Activated CD4-positive, alpha-beta T cell treated with anti-CD3 and anti-CD28 coated beads for 1 hour (primary cell): ENCODE results near the gene HOXD12.

Source experiments
- DNase-seq: peaks from one replicate; pipeline ENCODE4 v3.0.0-alpha.2; 2020

Gene HOXD12

GRCh38 chr2:176099728-176100546 is at the start of gene HOXD12:
TSS of gene HOXD12 (plus strand) at chr2:176099795. CDS start at chr2:176099802, 7 bp downstream.
- no peak for DNase-seq

DNA sequence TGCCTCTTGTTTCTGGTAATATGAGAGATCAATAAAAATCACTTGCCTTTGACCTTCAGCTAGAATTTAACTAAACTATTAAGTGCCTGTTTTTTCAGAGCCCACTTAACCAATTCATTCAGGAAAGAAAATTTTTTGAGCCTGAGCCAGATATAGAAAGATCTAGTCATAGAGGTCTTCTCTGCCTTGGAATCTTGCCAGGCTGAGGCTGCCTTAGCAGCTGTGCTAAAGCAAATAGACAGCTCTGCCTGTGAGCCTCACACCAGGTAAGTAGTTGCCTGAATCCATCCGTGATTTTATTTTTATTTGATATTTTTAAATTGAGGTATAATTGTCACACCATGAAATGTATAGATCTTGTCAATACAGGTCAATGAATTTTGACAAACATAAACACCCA is 43.2 kb upstream of the HOXD12 start:
- no peak for DNase-seq

DNA sequence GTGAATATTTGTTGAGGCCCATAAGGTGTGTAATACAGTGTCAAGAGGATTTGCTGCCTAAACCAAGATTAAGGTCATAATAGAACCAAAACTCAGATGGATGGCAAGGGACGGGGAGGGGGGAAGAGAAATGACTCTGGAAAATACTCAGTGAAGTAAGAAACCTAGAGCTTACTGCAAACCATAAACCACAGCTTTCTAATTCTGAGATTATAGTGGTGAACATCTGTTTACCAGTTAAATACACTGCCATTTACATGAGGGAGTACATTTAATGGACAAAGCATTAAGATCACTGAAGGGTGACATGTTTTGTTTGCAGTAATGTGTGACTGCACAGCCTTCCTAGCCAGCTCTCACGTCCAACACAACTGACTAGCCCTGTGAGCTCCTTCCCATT is 35.6 kb upstream of the HOXD12 start:
- no peak for DNase-seq

- DNase-seq = no peak
These were observed 32.7 kb upstream of the HOXD12 start for GRCh38 chr2:176066645-176067588.

DNA sequence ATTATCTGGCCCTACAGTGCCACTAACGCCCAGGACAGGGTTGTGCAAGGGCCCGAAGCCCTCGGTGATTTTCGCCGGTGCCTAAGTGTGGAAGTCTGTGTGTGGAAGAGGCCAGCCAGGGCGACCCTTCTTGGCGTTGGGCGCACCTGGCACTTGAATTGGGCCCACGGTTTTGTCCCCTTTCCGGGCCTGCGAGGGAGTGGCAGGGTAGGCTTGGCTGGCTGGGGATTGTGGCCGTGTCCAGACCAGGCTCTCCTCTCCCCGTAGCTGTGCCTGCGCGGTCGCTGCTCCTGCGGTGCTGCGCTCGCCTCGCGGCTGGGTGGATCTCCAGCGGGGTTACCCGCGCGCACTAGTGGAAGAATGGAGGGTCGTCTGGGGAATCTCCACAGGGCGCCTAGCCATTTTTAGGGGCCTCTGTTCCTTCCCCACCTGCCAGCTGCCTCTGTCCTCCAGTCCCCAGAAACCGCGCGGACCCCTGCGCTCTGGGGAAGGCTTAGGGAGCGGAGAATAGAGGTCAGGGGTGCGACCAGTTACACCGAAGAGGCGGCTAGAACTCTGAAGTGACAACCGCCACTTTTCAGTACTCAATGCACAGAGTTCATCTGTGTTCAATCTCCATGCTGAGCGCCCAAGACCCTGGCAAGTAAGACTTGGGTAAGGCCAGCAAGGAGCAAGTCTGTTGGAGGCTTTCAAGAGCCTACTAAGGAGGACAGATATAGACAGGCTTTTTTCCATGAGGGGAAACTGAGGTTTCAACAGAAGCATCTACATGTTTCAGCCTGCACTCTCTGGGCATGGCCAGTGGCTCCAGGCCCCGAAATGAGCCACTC is 31.8 kb upstream of the HOXD12 start:
- no peak for DNase-seq

DNA sequence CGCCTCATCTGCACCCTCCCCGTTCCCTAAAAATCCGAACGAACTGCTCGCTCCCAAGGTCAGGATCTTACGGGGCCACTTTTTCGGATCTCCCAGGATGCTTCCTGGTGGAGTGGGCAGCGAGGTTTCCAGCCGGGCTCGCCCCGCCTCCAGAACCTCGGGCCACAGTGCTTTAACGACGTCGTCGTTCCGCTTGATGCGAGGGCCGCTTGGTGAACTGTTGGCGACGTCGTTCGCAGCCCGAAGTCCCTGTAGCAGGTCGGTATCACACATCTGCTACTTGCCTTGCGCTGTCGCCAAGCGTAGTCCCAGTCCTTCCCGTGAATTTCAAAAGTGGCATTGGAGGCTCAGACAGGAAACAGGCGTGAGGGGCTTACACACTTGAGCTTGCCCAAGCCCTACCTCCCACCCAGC is 31.2 kb upstream of the HOXD12 start:
- DNase-seq = no peak

DNA sequence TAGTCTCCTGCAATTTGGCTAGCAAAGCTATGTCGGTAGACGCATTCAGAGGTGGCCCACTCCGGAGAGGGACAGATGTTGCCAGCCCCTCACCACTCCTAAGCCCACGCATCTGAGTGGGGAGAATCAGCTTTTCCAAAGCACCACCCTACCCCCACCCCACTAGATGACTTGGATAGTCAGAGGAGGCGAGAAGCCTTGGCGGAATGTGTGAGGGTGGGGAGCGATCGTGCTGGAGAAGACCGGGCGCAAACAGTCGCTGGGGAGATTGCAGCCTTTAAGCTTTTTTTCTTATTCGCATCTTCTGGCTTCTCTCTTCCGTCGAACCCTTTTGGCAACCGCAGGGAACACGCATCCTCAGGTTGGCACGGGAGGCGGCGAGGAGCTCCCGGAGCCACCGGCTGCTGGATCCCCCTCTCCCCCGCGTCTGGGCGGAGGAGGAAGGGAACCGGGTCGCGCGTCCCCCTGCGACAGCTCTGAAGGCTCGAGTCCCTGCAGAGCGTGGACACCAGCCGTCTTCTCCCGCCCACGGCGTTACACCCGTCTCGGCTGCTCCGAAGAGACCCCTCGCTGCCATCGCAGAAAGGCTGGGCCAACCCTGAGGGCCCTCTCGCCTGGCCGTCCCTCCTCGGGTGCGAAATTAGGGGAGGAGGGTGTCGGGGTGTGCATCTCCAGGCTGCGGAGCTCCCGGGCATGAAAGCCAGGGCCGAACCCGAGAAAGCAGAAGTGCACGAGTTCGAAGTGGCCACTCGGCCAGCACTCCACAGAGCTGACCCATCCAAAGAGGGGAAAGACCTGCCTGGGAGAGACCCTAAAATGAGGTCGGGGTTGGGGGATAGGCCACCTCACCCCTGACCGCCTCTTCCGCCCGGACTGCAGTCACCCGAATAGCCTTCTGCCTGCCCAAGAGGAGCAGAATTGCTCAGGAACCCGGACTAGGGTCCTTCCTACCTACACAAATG is 28.0 kb upstream of the HOXD12 start:
- no peak for DNase-seq

DNA sequence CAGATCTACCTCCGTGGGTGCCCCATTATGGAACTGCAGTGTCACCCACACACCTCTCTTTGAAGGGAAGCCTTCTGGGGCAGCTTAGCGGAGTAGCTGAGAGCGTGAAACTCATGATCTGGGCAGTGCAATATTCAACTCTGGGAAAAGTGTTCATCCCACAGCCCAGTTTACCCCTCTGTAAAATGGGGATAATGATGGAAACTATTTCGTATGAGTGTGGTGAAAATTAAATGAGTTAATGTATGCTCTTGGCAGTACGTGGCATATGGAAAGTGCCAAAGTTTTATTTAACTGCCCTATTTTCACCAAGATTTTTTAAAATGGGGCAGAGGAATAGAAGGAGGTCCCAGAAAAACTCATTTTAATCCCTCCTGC is 27.3 kb upstream of the HOXD12 start:
- DNase-seq = no peak

DNA sequence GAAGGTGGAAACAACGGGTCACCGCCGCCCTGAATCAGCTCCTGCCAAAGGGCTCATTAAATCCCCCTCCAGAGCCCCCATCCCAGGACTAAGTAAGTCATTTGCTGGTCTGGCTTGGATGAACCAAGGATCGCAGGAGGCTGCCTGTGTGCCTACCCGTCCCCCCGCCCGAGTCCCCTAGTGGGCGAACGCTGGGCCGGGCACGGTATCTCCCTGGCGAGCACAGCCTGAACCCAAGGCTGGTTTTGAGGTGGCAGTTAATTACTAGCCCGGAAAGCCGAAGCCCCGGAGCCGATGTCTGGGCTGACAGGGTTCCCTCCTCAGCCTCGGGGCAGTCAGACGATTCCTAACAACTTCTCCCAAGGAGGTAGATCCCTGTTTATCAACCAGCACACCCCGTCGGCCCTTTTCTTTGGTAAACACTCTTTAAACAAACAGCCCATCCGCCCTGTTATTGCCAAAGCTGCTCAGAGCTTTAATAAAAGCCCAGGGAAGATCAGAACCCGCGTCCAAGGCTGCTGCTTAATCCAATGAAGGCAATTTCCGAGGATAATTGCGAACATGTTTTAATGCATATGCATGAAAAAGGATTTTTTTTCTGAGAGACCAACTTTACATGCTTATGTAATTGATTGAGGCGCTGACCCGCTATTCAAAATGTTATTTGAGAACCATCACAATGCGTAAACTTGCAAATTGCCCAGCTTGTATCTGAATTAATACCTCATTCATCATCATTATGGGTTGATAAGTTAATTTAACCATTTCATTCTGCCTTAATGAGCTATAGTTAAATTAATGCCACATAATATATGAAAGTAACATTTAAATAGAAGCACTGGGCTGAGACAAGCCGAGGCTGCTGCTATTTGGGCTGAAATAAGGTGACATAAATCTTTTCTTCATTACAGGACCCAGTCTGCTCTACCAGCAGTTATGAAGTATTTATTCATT is 26.4 kb upstream of the HOXD12 start:
- DNase-seq = no peak

DNA sequence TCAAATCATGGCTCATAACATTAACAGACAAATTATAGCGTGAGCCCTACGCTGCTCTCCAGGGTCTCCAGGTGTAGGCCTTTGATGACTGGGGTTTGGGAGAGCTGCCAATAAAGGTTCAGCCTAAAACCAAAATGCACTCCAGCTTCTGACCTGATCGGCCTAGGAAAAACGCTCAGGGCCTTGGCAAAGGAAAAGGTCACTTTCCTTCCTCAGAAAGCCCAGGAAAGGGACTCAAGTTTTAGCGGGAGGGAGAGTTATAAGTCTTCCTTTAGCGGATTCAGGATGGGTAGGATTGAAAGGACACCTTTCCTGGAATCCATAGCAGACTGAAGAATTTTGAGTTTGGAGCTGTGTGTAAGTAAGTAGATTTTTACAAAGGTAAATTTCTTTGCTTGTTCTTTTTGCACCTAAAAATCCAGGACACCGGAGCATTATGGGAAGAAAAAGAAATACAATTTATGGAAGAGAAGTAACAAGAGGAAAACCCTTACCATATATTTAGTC is 24.6 kb upstream of the HOXD12 start:
- DNase-seq = no peak

- no peak for DNase-seq
These were observed 24.1 kb upstream of the HOXD12 start for GRCh38 chr2:176075481-176075880.

GRCh38 chr2:176076063-176076462 is 23.5 kb upstream of the HOXD12 start:
- DNase-seq = no peak

- DNase-seq = no peak
These were observed 22.8 kb upstream of the HOXD12 start for GRCh38 chr2:176076796-176077195.

DNA sequence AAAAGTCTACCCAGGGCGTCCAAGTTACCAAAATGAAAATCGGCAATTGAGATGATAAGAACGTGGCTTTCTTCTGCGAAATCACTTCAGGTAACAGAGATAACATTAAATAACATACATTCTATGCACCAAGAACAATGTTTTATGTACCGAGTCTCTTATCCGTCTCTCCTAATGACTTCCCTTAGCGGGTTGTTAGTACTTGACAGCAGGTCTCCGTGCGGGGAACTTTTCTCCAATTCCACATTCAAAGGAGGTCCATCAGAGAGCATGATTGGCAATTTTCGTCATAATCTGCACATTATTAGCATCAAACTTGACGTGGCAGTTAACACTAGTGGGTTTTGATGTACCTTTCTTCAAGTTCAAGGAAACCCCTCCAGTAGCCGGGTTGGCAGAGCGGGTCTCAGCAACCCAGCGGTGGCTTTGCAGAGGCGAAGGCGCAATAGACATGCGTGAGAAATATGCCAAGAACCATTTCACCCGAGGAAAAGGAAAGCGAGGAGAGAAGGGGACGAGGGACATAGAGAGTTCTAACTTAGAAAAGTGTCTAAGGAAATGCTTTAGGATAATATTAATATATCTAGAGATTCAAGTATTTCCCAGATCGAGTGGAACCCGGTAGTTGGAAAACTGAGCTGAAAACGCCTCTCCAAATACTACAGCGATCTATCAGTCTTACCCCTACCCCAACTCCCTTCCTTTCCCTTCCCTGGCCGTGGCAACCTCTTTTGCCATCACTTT is 20.9 kb upstream of the HOXD12 start:
- DNase-seq = no peak

- no peak for DNase-seq
These were observed 20.2 kb upstream of the HOXD12 start for GRCh38 chr2:176079285-176079830.

- no peak for DNase-seq
These were observed 19.6 kb upstream of the HOXD12 start for GRCh38 chr2:176079831-176080539.

- no peak for DNase-seq
These were observed 18.8 kb upstream of the HOXD12 start for GRCh38 chr2:176080540-176081375.

DNA sequence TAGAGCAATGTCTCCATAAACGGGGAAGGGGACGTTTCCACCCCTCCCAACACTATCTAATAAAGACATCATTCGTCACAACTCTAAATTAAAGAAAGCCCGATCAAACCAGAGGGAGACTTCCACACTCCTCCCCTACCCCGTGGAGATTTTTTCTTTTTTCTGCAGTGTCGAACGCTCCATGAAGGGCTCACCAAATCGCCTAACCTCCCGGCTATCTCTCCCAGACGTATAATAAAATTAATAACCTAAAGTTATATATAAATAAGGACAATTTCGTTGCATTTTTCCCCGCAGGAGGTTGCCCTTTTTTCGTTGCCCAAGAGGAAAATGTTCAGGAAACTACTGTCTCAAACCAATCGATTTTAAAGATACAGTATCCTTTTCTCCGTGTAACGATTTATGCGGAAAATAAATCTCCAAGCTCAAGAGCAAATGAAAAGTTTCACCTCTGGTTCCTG is 18.2 kb upstream of the HOXD12 start:
- no peak for DNase-seq
